Measurements from ENCODE around the gene INVS. TPM values are rescaled to one million over a fixed set of nuclear protein-coding genes. Genes with fewer than 3 reads are reported as not detected.
"Not testable (repeated sequence)": the region's sequence is repeated elsewhere in the genome, so short reads cannot be mapped to it uniquely, and the experiment has no call there.

The INVS gene
- total RNA-seq, 1 donor from 2014 or later = 28.1 TPM

- peaks cover 3% of the 10 kb centered on the region for H3K36me3 Mint-ChIP-seq (ENCODE audit: insufficient read depth)
- no peak overlapping the region for H3K4me3 Mint-ChIP-seq (ENCODE audit: low read depth)
- no peaks in the 10 kb centered on the region for H3K27me3 Mint-ChIP-seq
- no peak overlapping the region for H3K27ac Mint-ChIP-seq
- TF ChIP-seq CTCF (IDR thresholded peaks at IDR 0.05; ENCODE audit: unreplicated experiment) = peak; percentile 31
- no peak for DNase-seq (ENCODE audit: low spot score, unreplicated experiment)
- no peaks in the 10 kb centered on the region for H3K9me3 Mint-ChIP-seq (ENCODE audit: low read depth)
- H3K4me1 Mint-ChIP-seq (ENCODE audit: low read depth) = peaks cover 2% of the 10 kb centered on the region
Observed at GRCh38 chr9:100222674-100223073, 123.6 kb downstream of the INVS start.

GRCh38 chr9:100227636-100228035, 128.6 kb downstream of the INVS start:
- no peak for TF ChIP-seq CTCF (IDR thresholded peaks at IDR 0.05; ENCODE audit: unreplicated experiment)
- Mint-ChIP-seq H3K27ac (no peak overlapping the region), H3K9me3 (ENCODE audit: low read depth) (peaks cover 8% of the 10 kb centered on the region), H3K36me3 (ENCODE audit: insufficient read depth) (peaks cover 22% of the 10 kb centered on the region), H3K27me3 (no peaks in the 10 kb centered on the region), H3K4me3 (ENCODE audit: low read depth) (no peak overlapping the region), H3K4me1 (ENCODE audit: low read depth) (peaks cover under 1% of the 10 kb centered on the region)
- no peak for DNase-seq (ENCODE audit: low spot score, unreplicated experiment)

- peaks cover 28% of the 10 kb centered on the region for H3K36me3 Mint-ChIP-seq (ENCODE audit: insufficient read depth)
- no peaks in the 10 kb centered on the region for H3K27me3 Mint-ChIP-seq
- H3K4me1 Mint-ChIP-seq (ENCODE audit: low read depth) = no peaks in the 10 kb centered on the region
- H3K27ac Mint-ChIP-seq = no peak overlapping the region
- no peak for DNase-seq (ENCODE audit: low spot score, unreplicated experiment)
- no peak overlapping the region for H3K4me3 Mint-ChIP-seq (ENCODE audit: low read depth)
- no peak for TF ChIP-seq CTCF (IDR thresholded peaks at IDR 0.05; ENCODE audit: unreplicated experiment)
- H3K9me3 Mint-ChIP-seq (ENCODE audit: low read depth) = peaks cover 16% of the 10 kb centered on the region
Observed at GRCh38 chr9:100228352-100228869, 129.4 kb downstream of the INVS start.

- TF ChIP-seq CTCF (IDR thresholded peaks at IDR 0.05; ENCODE audit: unreplicated experiment) = no peak
- DNase-seq (ENCODE audit: low spot score, unreplicated experiment) = no peak
- H3K9me3 Mint-ChIP-seq (ENCODE audit: low read depth) = peaks cover 17% of the 10 kb centered on the region
- no peaks in the 10 kb centered on the region for H3K27me3 Mint-ChIP-seq
- peaks cover 31% of the 10 kb centered on the region for H3K36me3 Mint-ChIP-seq (ENCODE audit: insufficient read depth)
- H3K4me3 Mint-ChIP-seq (ENCODE audit: low read depth) = no peak overlapping the region
- no peaks in the 10 kb centered on the region for H3K4me1 Mint-ChIP-seq (ENCODE audit: low read depth)
- H3K27ac Mint-ChIP-seq = no peak overlapping the region
Observed at GRCh38 chr9:100229136-100229535, 130.1 kb downstream of the INVS start.

GRCh38 chr9:100229561-100229960, 130.5 kb downstream of the INVS start:
- DNase-seq (ENCODE audit: low spot score, unreplicated experiment) = no peak
- no peaks in the 10 kb centered on the region for H3K4me1 Mint-ChIP-seq (ENCODE audit: low read depth)
- peaks cover 34% of the 10 kb centered on the region for H3K36me3 Mint-ChIP-seq (ENCODE audit: insufficient read depth)
- peak overlapping the region; percentile 56 for H3K27ac Mint-ChIP-seq
- TF ChIP-seq CTCF (IDR thresholded peaks at IDR 0.05; ENCODE audit: unreplicated experiment) = no peak
- H3K27me3 Mint-ChIP-seq = no peaks in the 10 kb centered on the region
- H3K9me3 Mint-ChIP-seq (ENCODE audit: low read depth) = peaks cover 21% of the 10 kb centered on the region
- no peak overlapping the region for H3K4me3 Mint-ChIP-seq (ENCODE audit: low read depth)

- Mint-ChIP-seq H3K36me3 (ENCODE audit: insufficient read depth) (peaks cover 46% of the 10 kb centered on the region), H3K9me3 (ENCODE audit: low read depth) (peaks cover 35% of the 10 kb centered on the region)
- not testable (repeated sequence) for DNase-seq (ENCODE audit: low spot score, unreplicated experiment); H3K27ac Mint-ChIP-seq; H3K27me3 Mint-ChIP-seq; H3K4me1 Mint-ChIP-seq (ENCODE audit: low read depth); H3K4me3 Mint-ChIP-seq (ENCODE audit: low read depth)
Observed at GRCh38 chr9:100236986-100237385, 137.9 kb downstream of the INVS start.
